SK-N-DZ (cell line): ENCODE measurements around the gene ANKK1. TPM values are rescaled to one million over a fixed set of nuclear protein-coding genes. Genes with fewer than 3 reads are reported as not detected.

Experiments used
- DNase-seq: peaks from one replicate; pipeline ENCODE4 v3.0.0-alpha.2; 2015; ENCODE audit warnings: low spot score
- polyA plus RNA-seq, 2 experiments: library from polyadenylated mRNA; depleted of rRNA; stranded (reverse); fragments of >200 nt; gene quantifications; 2 replicates each; pipeline ENCODE4 v1.2.3, GENCODE V29; 2014

Gene ANKK1
- not detected in 2 replicates for polyA plus RNA-seq (2014; cell fraction: cytosol; rRNA removed)
- polyA plus RNA-seq (2014; cell fraction: nucleus; rRNA removed) = not detected in 2 replicates

DNA sequence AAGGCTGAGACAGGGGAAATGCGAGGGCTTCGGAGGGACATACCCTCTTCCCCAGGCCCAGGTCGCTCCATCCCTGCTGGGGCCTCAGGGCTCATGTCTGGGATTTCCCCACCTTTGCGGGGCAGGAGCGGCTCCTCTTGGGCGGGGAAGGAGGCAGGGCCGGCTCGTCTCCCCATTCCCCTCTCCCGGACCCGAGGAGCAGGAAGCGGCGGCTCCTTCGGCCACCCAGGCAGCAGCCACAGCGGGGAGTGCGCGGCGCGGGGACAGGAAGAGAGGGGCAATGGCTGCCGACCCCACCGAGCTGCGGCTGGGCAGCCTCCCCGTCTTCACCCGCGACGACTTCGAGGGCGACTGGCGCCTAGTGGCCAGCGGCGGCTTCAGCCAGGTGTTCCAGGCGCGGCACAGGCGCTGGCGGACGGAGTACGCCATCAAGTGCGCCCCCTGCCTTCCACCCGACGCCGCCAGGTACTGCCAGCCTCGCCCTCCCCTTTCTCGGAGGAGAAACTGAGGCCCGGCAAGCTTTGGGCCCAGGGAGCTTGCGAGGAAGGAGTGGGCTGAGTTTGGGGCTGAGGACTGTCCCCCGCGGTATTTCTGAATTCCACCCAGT, at the start of gene ANKK1:
TSS of gene ANKK1 (plus strand) at position 175 of the 607 bp plus-strand sequence. CDS start at position 281, 106 bp downstream.
- no peak for DNase-seq

DNA sequence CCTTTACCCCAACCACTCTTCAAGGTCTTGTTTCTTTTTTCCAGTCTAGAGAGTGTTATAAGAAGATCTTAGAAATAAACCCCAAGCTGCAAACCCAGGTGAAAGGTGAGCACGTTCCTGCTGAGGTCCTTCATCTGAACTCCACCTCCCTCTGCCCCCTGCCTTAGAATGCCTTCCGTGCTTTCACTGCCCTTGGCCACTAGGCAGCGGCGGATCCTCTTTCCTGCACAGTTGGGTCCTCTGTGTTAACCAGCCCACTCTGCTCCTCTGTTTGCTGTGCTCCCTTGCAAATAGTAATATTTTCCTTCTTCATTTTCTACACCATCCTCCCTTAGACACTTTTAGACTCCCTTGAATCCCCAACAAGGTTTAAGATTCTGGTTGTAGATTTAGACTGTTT, 48.8 kb upstream of the ANKK1 start:
- no peak for DNase-seq

- no peak for DNase-seq
Measured at GRCh38 chr11:113339929-113340589, 47.5 kb upstream of the ANKK1 start.

DNA sequence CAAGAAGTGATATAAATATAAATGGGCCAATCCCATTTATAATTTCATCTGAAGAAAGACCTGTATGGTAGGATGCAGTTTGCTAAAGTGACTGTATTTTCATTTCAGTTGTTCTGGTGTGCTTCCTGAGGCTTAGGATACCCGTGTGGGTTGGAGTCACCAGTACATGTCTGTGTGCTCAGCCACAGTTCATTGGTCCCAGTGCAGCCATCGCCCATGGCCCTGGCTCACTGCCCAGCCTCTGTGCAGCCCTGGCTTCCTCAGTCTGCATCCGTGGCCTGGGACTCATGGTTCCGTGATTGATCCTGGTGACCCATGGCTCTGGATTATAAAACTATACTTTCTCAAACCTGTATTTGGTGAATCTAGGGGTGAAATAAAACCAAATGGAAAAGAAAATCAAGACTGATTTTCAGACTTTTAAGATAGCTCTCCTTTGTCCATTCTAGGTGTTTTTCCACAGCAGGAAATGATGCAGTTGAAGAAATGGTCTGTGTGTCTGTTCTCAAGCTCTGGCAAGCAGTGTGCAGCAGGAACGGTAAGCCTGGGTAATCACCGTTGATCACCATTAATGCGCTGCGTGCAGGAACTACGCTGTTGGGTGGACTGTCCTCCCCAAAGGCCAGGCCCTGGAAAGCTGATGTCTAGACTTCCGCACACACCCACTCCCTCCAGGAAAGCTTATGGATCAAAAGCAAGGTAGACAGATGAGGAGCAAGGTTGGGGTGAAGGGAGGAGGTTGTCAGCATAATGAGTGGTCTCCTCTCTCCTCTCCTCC, 46.0 kb upstream of the ANKK1 start:
- no peak for DNase-seq

- no peak for DNase-seq
Measured at GRCh38 chr11:113345978-113346377, 41.6 kb upstream of the ANKK1 start.

- DNase-seq = no peak
Measured at GRCh38 chr11:113349528-113349927, 38.1 kb upstream of the ANKK1 start.

GRCh38 chr11:113350336-113351067, 37.1 kb upstream of the ANKK1 start:
- no peak for DNase-seq

DNA sequence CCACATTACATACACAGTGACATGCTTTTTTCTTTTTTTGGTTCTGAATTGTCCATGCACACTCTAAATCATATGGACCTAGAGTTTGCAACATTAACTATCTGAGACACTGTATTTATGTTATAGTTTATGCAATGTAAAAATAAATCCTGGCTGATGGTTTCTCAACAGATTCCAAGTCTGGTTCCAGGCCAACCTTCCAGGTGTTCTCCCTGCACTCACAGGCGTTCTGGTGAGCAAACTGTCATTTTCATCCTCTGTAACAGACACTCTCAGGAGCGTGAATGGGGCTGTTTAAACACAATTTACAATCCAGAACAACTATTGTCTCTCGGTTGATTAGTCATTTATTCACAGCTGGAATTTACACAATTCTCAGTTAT, 36.5 kb upstream of the ANKK1 start:
- no peak for DNase-seq

DNA sequence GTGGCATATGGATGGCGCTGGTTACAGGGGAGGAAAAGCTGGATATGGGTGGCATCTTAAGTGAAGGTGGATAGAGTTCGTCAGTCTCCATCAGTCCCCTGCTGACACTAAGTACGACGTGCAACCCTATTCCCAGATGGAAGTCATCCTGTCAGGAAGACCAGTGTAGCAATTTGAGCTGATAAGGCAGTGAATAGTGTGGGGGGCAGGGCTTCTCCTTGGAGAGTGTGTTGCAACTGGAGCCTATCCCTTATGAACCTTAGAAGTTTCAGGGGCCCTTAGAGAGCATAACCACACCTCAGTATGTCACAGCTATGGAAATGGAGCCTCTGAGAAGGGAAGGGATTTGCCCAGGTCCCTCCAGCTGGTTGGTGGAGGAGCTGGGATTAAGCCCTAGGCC, 36.1 kb upstream of the ANKK1 start:
- DNase-seq = no peak

DNA sequence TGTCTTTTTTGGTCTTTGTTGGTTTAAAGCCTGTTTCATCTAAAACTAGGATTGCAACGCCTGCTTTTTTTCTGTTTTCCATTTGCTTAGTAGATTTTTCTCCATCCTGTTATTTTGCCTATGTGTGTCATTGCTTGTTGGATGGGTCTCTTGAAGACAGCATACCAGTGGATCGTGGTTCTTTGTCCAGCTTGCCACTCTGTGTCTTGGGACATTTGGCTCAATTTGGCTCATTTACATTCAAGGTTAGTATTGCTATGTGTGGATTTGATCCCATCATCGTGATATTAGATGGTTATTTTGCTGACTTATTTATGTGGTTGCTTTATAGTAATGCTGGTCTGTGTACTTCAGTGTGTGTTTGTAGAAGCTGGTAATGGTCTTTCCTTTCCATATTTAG, 31.4 kb upstream of the ANKK1 start:
- DNase-seq = no peak

DNA sequence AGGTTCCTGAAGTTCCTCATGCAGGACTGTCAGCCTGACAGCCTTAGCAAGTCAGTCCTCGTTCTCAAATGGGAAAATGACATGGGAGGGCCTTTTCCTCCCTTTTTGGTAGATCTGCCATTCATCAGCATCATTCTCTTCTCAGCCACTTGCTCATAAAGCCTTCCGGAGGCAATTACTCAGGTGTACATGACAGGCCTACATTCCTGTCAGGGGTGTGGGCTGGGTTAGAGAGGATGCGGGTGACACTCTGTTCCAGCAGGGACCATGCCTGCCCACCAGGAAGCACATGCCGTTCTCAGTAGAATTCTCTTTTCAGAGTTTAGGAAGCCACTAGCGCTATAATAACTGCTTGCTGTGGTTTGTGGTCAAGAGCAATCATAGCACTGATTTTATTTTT, 24.2 kb upstream of the ANKK1 start:
- DNase-seq = no peak

GRCh38 chr11:113363996-113364641, 23.5 kb upstream of the ANKK1 start:
- no peak for DNase-seq

DNA sequence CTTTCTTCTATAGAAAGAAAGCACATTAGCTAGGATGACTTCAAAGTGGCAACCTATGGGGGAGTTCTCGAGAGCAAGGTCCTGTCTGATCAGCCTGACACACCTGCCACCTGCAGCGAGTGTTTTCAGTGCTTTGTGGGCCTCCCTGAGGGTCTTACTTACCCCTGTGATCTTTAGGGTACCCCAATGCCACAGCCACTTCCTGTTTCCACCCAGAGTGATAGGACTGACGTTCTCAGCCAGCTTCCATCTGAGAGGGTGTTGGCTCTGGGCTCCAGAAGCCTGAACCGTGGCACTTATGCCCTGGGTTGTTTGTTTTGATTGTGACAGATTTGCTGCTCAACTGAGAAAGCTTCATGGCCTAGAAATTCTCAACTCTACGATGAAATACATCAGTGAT, 21.7 kb upstream of the ANKK1 start:
- no peak for DNase-seq

- no peak for DNase-seq
Measured at GRCh38 chr11:113369411-113369810, 18.2 kb upstream of the ANKK1 start.

DNA sequence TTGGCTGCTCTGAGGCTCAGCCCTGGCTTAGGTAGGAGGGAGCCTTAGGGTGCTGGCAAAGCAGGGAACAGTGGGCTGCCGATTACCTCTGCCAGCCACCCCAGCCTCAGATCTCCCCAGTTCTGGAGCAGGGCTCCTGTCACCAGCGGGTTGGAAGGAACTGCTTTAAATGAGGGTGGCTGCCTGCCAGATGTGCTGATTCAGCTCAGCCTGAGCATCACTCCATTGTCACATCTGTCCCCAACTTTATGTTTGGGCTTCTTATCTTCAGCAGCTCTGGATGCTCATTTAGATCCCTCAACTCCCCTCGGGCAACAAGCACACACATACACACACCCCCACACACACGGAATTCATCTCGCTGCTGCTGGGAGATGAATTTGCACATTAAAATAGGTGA, 16.9 kb upstream of the ANKK1 start:
- DNase-seq = no peak

DNA sequence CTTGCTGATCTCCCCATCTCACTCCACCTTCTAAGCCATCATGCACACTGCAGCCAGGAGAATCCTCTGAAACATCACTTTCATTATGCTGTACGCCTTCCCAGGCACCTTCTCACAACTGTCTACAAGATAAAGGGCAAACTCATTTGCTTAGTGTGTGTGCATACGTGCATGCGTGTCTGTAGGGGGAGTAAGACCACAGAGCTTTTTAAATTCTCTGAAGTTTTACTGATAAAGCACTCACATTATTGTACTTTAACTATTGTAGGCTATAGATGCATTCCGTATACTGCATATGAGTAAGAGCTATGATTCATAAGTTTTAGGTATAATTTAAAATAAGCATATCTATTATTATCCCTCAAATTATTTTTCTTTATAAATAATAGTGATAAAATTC, 15.3 kb upstream of the ANKK1 start:
- no peak for DNase-seq

- DNase-seq = no peak
Measured at GRCh38 chr11:113373306-113373705, 14.3 kb upstream of the ANKK1 start.

- no peak for DNase-seq
Measured at GRCh38 chr11:113373981-113374560, 13.5 kb upstream of the ANKK1 start.

GRCh38 chr11:113375402-113375801, 12.2 kb upstream of the ANKK1 start:
- DNase-seq = no peak

- DNase-seq = no peak
Measured at GRCh38 chr11:113376156-113376555, 11.4 kb upstream of the ANKK1 start.
